ENCODE measurements around the gene ELMOD2.

The ELMOD2 gene

DNA sequence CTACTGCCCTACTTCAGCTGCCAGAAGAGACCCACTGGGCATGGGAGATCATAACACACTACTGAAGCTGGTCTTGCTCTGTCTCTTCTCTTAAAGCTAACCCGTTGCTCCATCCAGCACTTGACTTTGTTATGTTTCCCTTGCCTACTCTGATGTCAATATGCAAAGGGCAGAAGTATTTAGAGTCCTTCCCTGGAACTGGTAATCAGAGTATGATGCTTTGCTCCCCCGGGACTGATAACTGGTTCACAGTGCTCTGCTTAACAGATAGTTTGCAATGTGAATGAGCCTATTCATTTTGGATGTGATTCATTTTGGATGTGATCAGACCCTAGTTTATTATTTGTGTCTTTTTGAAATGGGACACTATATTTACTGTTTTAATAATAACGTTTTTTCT, 57.1 kb downstream of the ELMOD2 start:
- DNase-seq (ENCODE audit: low read depth in 2 of 2), result no peak

GRCh38 chr4:140584439-140584838, 60.5 kb downstream of the ELMOD2 start:
- DNase-seq (ENCODE audit: low read depth in 2 of 2), result no peak

- no peak for DNase-seq (ENCODE audit: low read depth in 2 of 2)
These were observed 71.1 kb downstream of the ELMOD2 start for GRCh38 chr4:140595065-140595464.

- DNase-seq (ENCODE audit: low read depth in 2 of 2), result no peak
These were observed 76.4 kb downstream of the ELMOD2 start for GRCh38 chr4:140600408-140600807.

- no peak for DNase-seq (ENCODE audit: low read depth in 2 of 2)
These were observed 78.7 kb downstream of the ELMOD2 start for GRCh38 chr4:140602714-140603113.

DNA sequence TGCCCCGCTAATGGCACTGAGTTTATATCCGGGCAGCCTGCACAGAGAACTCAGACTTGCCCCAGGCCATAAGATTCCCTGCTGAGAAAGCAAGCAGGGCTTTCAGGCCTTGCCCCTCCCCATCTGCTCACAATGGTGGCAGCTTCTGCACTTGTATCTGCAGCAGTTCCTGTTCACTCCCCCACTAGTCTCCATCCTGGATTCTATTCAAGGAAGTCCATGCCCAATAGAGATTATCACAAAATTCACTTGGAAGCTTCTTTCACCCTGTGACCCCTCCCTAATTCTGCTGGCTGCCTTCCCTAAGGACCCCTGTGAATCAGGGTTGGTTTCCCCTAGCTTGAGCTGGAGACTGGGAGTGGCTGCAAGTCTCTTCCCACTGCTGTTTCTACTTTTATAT, 79.3 kb downstream of the ELMOD2 start:
- DNase-seq (ENCODE audit: low read depth in 2 of 2), result no peak

All from stimulated activated CD8-positive, alpha-beta memory T cell treated with anti-CD3 and anti-CD28 coated beads, Interleukin-2, amount 100 ng/mL, for 1 hour (primary cell).